Uterus (tissue), 4 donors: ENCODE data around the gene THBD. TPM values are rescaled to one million over a fixed set of nuclear protein-coding genes. Genes with fewer than 3 reads are reported as not detected.

Source experiments
- DNase-seq, 2 donors: peaks; one replicate each; pipeline ENCODE4 v3.0.0-alpha.2; 2019 to 2020
- H3K27ac ChIP-seq, 2 donors: fragments of 200-600 bp; sonication (generic); 1 replicate in 1 of 2; 2 replicates in 1 of 2; pipeline ENCODE4 v1.5.1; 2016 to 2018
- H3K27me3 ChIP-seq, 2 donors: fragments of 200-600 bp; sonication (generic); one replicate each; pipeline ENCODE4 v1.5.1; 2018 to 2019; ENCODE audit warnings: control low read depth in 1 of 2
- H3K36me3 ChIP-seq, 2 donors: fragments of 200-600 bp; sonication (generic); one replicate each; pipeline ENCODE4 v1.5.1; 2019; ENCODE audit warnings: control low read depth in 1 of 2
- H3K4me1 ChIP-seq, 2 donors: fragments of 200-600 bp; sonication (generic); one replicate each; pipeline ENCODE4 v1.5.1; 2018 to 2019; ENCODE audit warnings: control low read depth in 1 of 2
- H3K4me3 ChIP-seq, 2 donors: fragments of 200-600 bp; sonication (generic); 1 replicate in 1 of 2; 2 replicates in 1 of 2; pipeline ENCODE4 v1.5.1; 2018 to 2019; ENCODE audit warnings: mild to moderate bottlenecking in 1 of 2
- H3K9me3 ChIP-seq, 2 donors: fragments of 200-600 bp; sonication (generic); one replicate each; pipeline ENCODE4 v1.5.1; 2019; ENCODE audit warnings: control low read depth in 1 of 2
- POLR2A ChIP-seq, 2 donors: fragments of 450-650 bp; IDR thresholded peaks; one replicate each; pipeline ENCODE4 v1.6.1; 2016; ENCODE audit warnings: antibody characterized with exemption in 2 of 2, mild to moderate bottlenecking in 1 of 2, moderate library complexity in 1 of 2
- intact Hi-C: fragments of 100-400 bp; cut with DNase I; formaldehyde crosslinking; loops from one replicate; pipeline ENCODE4 v1.15.1; 2023; ENCODE audit warnings: low total_unique reads
- total RNA-seq, 4 donors: library from RNA; depleted of rRNA in 3 of 4; stranded (reverse); fragments of >200 nt in 3 of 4; gene quantifications; one replicate each; pipeline versions ENCODE4 v1.1.0 to v1.2.4, GENCODE V29; 2014 to 2023
- TF ChIP-seq, protein P1 (sequence below), 4 experiments: fragments of 200-600 bp in 2 of 4; fragments of 450-650 bp in 2 of 4; sonication (generic) in 2 of 4; IDR thresholded peaks; one replicate each; pipeline ENCODE4 v1.5.1; 2016 to 2019; ENCODE audit warnings: antibody characterized with exemption in 4 of 4, mild to moderate bottlenecking in 2 of 4, moderate library complexity in 1 of 4
- donor health status: DM: yes; HTN: yes; CAD: no.

THBD gene
- total RNA-seq, 4 donors from 2014 or later, result 8.6 to 42.6 (median 28.4) TPM

DNA sequence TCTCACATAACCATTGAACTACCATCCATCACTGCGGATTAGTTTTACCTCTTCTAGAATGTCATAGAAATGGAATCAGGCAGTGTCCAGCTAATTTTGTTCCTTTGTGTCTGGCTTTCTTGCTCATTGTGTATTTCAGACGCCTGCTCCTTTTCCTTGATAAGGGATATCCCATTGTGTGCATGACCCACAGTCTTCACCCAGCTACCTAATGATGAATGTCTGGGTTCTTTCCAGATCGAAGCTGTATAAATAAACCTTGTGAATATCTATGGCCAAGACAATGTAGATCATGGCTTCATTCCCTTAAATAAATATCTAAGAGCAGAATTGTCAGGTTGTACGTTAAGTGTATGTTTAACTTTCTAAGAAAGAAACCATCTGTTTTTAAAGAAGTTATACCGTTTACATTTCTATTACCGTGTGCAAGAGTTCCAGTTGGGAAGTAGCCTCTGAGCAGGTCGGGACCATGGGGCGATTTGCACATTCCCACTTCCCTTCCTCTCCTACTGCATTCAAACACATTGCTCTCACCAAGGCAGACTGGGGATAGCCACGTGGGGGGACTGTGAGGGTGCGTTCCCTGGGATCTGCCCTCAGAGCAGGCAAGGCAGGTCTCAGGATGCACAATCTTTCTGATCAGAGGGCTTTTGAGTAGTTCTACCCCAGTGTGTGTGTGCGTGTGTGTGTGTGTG, 23.6 kb upstream of the THBD start:
- Histone ChIP-seq H3K4me1 (no peaks in the 10 kb centered on the region), H3K4me3 (no peak overlapping the region), H3K27ac (no peak overlapping the region), H3K9me3 (no peaks in the 10 kb centered on the region), H3K36me3 (no peaks in the 10 kb centered on the region), H3K27me3 (no peaks in the 10 kb centered on the region)
- intact Hi-C loops, result no loop called here
- no peak for DNase-seq
- no peak for TF ChIP-seq POLR2A (IDR thresholded peaks at IDR 0.05)
- TF ChIP-seq, protein P1, sequence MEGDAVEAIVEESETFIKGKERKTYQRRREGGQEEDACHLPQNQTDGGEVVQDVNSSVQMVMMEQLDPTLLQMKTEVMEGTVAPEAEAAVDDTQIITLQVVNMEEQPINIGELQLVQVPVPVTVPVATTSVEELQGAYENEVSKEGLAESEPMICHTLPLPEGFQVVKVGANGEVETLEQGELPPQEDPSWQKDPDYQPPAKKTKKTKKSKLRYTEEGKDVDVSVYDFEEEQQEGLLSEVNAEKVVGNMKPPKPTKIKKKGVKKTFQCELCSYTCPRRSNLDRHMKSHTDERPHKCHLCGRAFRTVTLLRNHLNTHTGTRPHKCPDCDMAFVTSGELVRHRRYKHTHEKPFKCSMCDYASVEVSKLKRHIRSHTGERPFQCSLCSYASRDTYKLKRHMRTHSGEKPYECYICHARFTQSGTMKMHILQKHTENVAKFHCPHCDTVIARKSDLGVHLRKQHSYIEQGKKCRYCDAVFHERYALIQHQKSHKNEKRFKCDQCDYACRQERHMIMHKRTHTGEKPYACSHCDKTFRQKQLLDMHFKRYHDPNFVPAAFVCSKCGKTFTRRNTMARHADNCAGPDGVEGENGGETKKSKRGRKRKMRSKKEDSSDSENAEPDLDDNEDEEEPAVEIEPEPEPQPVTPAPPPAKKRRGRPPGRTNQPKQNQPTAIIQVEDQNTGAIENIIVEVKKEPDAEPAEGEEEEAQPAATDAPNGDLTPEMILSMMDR (IDR thresholded peaks at IDR 0.05), result no peak

DNA sequence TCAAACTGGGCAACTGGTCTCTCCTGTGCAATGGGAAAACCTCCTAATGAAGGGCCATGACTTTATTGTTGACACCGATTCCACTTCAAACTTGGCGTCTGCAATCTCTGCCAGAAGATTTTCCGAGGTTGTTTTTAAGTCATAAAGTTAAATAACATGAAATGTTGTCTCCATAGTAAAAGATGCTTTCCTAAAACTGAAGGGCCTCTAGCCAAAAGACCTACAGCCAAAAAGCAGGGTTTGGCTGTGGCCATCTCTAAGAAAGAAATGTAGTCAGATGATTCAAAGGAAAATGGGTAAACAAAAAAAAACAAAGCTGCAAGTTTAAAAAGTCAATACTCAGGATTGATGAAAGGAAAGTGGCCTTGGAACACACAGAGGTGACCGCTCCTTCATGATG, 22.5 kb upstream of the THBD start:
- Histone ChIP-seq H3K4me3 (no peak overlapping the region), H3K9me3 (no peaks in the 10 kb centered on the region), H3K27ac (no peak overlapping the region), H3K27me3 (no peaks in the 10 kb centered on the region), H3K4me1 (no peaks in the 10 kb centered on the region), H3K36me3 (no peaks in the 10 kb centered on the region)
- intact Hi-C loops, result no loop called here
- TF ChIP-seq, protein P1 (IDR thresholded peaks at IDR 0.05), result no peak
- TF ChIP-seq POLR2A (IDR thresholded peaks at IDR 0.05), result no peak
- DNase-seq, result no peak

DNA sequence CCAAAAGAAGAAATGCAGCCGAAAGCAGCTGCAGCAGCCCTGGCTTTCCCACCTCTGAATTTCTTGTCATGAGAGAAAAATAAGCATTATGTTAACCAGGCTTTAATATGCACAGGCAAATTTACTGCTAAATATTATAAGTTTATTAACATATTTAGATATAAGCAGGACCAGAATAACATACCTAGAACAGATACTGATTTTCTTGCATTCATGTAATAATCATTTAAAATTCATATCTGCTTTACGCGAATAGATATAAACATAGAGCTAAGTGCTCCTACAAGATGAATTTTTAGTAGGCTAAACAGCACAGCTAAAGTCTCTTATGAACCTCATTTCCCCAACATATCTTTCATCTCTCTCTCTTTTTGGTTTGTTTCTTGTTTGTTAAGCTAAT, 21.9 kb upstream of the THBD start:
- H3K9me3 ChIP-seq, result no peaks in the 10 kb centered on the region

DNA sequence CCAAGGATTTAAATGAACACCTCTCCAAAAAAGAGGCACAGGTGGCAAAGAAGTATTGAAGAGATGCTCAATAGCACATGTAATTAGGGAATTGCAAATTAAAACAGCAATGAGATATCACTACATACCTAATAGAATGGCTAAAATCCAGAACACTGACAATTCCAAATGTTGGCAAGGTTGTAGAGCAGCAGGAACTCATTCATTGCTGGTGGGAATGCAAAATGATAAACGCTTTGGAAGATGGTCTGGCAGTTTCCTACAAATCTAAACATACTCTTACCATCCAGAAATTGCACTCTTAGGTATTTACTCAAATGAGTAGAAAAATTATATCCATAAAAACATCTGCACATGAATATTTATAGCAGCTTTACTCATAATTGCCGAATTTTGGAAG, 19.6 kb upstream of the THBD start:
- H3K4me1 ChIP-seq, result no peaks in the 10 kb centered on the region
- H3K9me3 ChIP-seq, result no peaks in the 10 kb centered on the region
- no peaks in the 10 kb centered on the region for H3K36me3 ChIP-seq
- H3K4me3 ChIP-seq, result no peak overlapping the region
- TF ChIP-seq POLR2A (IDR thresholded peaks at IDR 0.05), result no peak
- TF ChIP-seq, protein P1 (IDR thresholded peaks at IDR 0.05), result no peak
- no peaks in the 10 kb centered on the region for H3K27me3 ChIP-seq
- DNase-seq, result no peak
- no peak overlapping the region for H3K27ac ChIP-seq
- intact Hi-C loops, result no loop called here

More for the DNA sequence above, 21.9 kb upstream of the THBD start:
- no peak for TF ChIP-seq POLR2A (IDR thresholded peaks at IDR 0.05)
- TF ChIP-seq, protein P1 (IDR thresholded peaks at IDR 0.05), result no peak
- DNase-seq, result no peak
- Histone ChIP-seq H3K4me1 (no peaks in the 10 kb centered on the region), H3K27me3 (no peaks in the 10 kb centered on the region), H3K36me3 (no peaks in the 10 kb centered on the region), H3K4me3 (no peak overlapping the region), H3K27ac (no peak overlapping the region)
- intact Hi-C loops, result no loop called here

DNA sequence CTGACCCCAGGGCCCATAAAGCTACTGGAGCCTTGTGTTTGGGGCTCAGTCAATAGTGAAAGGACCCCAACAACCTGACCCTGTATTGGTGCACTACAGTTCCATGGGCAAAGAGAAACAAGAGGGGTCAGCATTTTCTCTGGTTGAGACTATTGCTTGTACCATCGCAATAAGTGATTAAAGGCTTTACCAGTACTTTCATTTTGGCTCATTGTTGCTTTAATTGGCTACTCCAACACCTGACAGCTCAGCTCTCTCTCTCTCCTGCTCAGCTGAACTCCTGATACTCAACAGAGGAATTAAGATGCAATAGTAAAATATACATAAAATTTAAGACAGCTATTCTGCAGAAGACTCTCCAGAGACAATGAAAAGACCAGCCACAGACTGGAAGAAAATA, 18.8 kb upstream of the THBD start:
- Histone ChIP-seq H3K27me3 (no peaks in the 10 kb centered on the region), H3K4me1 (no peaks in the 10 kb centered on the region), H3K27ac (no peak overlapping the region), H3K9me3 (no peaks in the 10 kb centered on the region), H3K36me3 (no peaks in the 10 kb centered on the region), H3K4me3 (no peak overlapping the region)
- no peak for TF ChIP-seq POLR2A (IDR thresholded peaks at IDR 0.05)
- TF ChIP-seq, protein P1 (IDR thresholded peaks at IDR 0.05), result no peak
- intact Hi-C loops, result no loop called here
- DNase-seq, result no peak
